Stimulated activated CD4-positive, alpha-beta T cell treated with anti-CD3 and anti-CD28 coated beads, Interleukin-4, amount 100 ng/mL, for 1 hour (primary cell): ENCODE measurements around the gene PCSK4.

Experiments used
- DNase-seq: peaks from one replicate; pipeline ENCODE4 v3.0.0-alpha.2; 2020

The PCSK4 gene

DNA sequence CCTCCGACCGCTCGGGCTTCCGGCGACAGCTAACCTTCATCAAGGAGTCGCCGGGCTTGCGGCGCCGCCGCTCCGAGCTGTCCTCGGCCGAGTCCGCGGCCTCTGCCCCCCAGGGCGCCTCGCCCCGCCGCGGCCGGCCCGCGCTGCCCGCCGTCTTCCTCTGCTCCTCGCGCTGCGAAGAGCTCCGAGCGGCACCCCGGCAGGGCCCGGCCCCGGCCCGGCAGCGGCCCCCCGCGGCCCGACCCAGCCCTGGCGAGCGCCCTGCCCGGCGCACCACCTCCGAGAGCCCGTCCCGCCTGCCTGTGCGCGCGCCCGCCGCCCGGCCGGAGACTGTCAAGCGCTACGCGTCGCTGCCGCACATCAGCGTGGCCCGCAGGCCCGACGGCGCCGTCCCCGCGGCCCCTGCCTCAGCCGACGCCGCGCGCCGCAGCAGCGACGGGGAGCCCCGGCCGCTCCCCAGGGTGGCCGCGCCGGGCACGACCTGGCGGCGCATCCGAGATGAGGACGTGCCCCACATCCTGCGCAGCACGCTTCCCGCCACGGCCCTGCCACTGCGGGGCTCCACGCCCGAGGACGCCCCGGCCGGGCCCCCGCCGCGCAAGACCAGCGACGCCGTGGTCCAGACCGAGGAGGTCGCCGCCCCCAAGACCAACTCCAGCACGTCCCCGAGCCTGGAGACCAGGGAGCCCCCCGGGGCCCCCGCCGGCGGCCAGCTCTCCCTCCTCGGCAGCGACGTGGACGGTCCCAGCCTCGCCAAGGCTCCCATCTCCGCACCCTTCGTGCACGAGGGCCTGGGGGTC is 20.7 kb downstream of the PCSK4 start:
- DNase-seq, result no peak

DNA sequence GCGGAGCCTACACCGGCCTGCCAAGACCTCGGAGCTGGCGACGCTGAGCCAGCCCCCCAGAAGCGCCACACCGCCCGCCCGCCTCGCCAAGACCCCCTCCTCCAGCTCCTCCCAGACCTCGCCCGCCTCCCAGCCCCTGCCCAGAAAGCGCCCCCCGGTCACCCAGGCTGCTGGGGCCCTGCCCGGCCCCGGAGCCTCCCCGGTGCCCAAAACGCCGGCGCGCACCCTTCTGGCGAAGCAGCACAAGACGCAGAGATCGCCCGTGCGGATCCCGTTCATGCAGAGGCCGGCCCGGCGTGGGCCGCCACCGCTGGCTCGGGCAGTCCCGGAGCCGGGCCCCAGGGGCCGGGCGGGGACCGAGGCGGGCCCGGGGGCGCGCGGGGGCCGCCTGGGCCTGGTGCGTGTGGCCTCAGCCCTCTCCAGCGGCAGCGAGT is 21.3 kb downstream of the PCSK4 start:
- DNase-seq, result peak; percentile 57

- no peak for DNase-seq
Measured at GRCh38 chr19:1468274-1468820, 21.8 kb downstream of the PCSK4 start.

GRCh38 chr19:1467490-1468273 is 22.5 kb downstream of the PCSK4 start:
- DNase-seq, result no peak

DNA sequence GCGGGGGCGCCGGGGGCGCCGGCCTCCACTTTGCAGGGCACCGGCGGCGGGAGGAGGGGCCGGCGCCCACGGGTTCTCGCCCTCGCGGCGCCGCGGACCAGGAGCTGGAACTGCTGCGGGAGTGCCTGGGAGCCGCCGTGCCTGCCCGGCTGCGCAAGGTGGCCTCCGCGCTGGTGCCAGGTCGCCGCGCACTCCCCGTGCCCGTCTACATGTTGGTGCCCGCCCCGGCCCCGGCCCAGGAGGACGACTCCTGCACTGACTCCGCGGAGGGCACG is 23.0 kb downstream of the PCSK4 start:
- DNase-seq, result no peak

DNA sequence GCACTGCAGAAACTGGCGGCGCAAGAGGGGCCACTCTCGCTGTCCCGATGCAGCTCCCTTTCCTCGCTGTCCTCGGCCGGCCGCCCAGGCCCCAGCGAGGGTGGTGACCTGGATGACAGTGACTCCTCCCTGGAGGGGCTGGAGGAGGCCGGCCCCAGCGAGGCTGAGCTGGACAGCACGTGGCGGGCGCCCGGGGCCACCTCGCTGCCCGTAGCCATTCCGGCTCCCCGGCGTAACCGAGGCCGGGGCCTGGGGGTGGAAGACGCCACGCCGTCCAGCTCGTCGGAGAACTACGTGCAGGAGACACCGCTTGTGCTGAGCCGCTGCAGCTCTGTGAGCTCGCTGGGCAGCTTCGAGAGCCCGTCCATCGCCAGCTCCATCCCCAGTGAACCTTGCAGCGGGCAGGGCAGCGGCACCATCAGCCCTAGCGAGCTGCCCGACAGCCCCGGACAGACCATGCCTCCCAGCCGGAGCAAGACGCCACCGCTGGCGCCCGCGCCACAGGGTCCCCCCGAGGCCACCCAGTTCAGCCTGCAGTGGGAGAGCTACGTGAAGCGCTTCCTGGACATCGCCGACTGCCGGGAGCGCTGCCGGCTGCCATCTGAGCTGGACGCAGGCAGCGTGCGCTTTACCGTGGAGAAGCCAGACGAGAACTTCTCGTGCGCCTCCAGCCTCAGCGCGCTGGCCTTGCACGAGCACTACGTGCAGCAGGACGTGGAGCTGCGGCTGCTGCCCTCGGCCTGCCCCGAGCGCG is 23.5 kb downstream of the PCSK4 start:
- DNase-seq, result no peak

DNA sequence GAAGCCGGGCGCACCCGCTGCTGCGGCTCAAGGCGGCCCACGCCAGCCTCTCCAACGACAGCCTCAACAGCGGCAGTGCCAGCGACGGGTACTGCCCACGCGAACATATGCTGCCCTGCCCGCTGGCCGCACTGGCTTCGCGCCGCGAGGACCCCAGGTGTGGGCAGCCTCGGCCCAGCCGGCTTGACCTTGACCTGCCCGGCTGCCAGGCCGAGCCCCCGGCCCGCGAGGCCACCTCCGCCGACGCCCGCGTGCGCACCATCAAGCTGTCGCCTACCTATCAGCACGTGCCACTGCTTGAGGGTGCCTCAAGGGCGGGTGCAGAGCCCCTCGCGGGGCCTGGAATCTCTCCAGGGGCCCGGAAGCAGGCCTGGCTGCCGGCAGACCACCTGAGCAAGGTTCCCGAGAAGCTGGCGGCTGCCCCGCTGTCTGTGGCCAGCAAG is 24.1 kb downstream of the PCSK4 start:
- no peak for DNase-seq

GRCh38 chr19:1465191-1466016 is 24.7 kb downstream of the PCSK4 start:
- peak; percentile 43 for DNase-seq

DNA sequence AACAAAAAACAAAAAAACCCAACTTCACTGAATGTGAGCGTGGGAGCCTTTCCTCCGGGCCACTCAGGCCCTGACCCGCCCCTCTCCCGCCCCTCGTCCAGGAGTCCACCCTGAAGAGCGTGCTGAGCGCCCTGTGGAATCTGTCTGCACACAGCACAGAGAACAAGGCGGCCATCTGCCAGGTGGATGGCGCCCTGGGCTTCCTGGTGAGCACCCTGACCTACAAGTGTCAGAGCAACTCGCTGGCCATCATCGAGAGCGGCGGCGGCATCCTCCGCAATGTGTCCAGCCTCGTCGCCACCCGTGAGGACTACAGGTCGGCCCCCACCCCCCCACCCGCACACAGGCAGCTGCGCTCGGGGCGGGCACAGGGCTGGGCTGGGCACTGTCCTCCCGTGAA is 28.3 kb downstream of the PCSK4 start:
- DNase-seq, result no peak

- DNase-seq, result no peak
Measured at GRCh38 chr19:1460033-1460995, 29.8 kb downstream of the PCSK4 start.

- no peak for DNase-seq
Measured at GRCh38 chr19:1459479-1459878, 30.7 kb downstream of the PCSK4 start.

DNA sequence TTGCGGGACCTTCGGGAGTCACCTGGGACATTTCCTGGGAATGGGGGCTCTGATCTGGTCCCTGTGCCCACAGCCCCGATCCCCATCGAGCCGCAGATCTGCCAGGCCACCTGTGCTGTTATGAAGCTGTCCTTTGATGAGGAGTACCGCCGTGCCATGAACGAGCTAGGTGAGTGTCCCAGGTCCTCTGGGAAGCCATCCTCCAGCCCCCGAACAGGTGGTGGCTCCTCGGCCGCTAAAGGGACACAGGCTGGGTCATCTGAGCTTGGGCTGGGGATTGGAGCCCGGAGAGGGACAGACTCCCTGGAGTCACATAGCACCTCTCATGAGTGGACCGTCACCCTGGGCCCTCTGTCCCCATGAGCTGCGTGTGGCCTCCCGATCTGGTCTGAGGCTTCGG is 32.3 kb downstream of the PCSK4 start:
- no peak for DNase-seq

- DNase-seq, result no peak
Measured at GRCh38 chr19:1457031-1457739, 33.0 kb downstream of the PCSK4 start.

- no peak for DNase-seq
Measured at GRCh38 chr19:1456121-1456900, 33.8 kb downstream of the PCSK4 start.

DNA sequence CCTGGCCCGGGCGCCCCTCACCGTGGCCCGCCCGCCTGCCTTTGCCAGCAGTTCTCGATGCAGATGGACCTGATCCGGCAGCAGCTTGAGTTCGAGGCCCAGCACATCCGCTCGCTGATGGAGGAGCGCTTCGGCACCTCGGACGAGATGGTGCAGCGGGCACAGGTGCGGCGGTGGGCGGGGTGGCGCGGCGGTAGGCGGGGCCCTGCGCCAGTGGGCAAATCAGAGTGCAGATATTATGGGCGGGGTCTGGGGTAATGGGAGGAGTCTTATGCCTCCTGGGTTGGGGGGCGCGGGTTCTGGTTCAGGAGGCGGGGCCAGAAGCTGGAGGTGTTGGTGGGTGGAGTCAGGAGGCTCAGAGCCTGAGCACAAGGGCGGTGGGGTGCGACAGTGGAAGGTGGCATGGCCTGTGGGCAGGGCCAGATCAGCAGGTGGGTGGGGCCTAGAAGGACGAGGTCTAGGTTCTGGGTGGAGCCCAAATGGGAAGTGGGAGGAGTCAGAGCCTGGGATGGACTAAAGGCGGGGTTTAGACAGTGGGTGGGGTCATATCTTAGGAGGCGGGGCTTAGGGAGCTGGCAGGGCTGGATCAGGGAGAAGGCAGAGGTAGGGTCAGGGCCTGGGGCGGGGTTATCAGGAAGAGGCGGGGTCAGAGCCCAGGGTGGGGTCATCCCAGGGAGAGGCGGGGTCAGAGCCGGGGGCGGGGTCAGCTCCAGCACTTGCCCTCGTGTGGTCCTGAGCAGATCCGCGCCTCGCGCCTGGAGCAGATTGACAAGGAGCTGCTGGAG is 34.6 kb downstream of the PCSK4 start:
- DNase-seq, result peak; percentile 50

DNA sequence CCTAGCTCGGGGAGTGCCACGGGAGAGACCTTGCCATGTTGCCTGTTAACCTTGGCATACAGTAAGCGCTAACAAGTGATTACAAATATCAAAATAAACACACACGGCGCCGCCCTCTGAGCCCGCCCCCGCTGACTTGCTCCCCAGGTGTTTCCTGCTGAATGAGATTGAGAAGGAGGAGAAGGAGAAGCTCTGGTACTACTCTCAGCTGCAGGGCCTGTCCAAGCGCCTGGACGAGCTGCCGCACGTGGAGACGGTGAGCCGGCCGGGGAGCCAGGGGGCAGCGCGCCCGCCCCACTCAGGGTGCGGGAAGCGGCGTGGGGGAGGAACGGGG is 35.2 kb downstream of the PCSK4 start:
- no peak for DNase-seq

- DNase-seq, result no peak
Measured at GRCh38 chr19:1453525-1454364, 36.4 kb downstream of the PCSK4 start.
